KMS-11 (cell line): ENCODE measurements around the gene NLK.

Source experiments
- H2AFZ ChIP-seq: fragments of 200-600 bp; sonication (generic); 2 replicates; pipeline ENCODE4 v1.6.1; 2016; ENCODE audit warnings: antibody characterized with exemption, mixed run types, low read depth
- H3K27ac ChIP-seq: fragments of 200-600 bp; sonication (generic); 2 replicates; pipeline ENCODE4 v1.6.1; 2016; ENCODE audit warnings: mild to moderate bottlenecking, mixed run types
- H3K27me3 ChIP-seq: fragments of 200-600 bp; sonication (generic); 2 replicates; pipeline ENCODE4 v1.6.1; 2017; ENCODE audit warnings: mild to moderate bottlenecking, low read depth, mixed run types, moderate library complexity; ENCODE audit not compliant: insufficient read depth
- H3K36me3 ChIP-seq: fragments of 200-600 bp; sonication (generic); 2 replicates; pipeline ENCODE4 v1.6.1; 2017; ENCODE audit warnings: mild to moderate bottlenecking, mixed run types; ENCODE audit not compliant: insufficient read depth
- H3K4me1 ChIP-seq: fragments of 200-600 bp; sonication (generic); 2 replicates; pipeline ENCODE4 v1.6.1; 2016; ENCODE audit warnings: mild to moderate bottlenecking, low read depth, mixed run types; ENCODE audit not compliant: poor library complexity, severe bottlenecking
- H3K4me2 ChIP-seq: fragments of 200-600 bp; sonication (generic); 2 replicates; pipeline ENCODE4 v1.7.0; 2016; ENCODE audit warnings: mild to moderate bottlenecking, mixed run types
- H3K4me3 ChIP-seq: fragments of 200-600 bp; sonication (generic); IDR thresholded peaks from 2 replicates; pipeline ENCODE4 v1.6.1; 2017; ENCODE audit warnings: low read depth, low read length, mixed read lengths; ENCODE audit not compliant: insufficient read depth
- H3K79me2 ChIP-seq: fragments of 200-600 bp; sonication (generic); 2 replicates; pipeline ENCODE4 v1.6.1; 2016; ENCODE audit warnings: low read depth, mixed run types; ENCODE audit not compliant: insufficient read depth
- H3K9ac ChIP-seq: fragments of 200-600 bp; sonication (generic); 2 replicates; pipeline ENCODE4 v1.6.1; 2016; ENCODE audit warnings: mild to moderate bottlenecking, mixed run types
- H4K20me1 ChIP-seq: fragments of 200-600 bp; sonication (generic); 2 replicates; pipeline ENCODE4 v1.6.1; 2016; ENCODE audit warnings: mild to moderate bottlenecking, mixed run types; ENCODE audit not compliant: insufficient read depth
- TF ChIP-seq, protein P1 (sequence below): fragments of 200-600 bp; sonication (generic); conservative IDR thresholded peaks from 2 replicates; pipeline ENCODE4 v1.6.1; 2017; ENCODE audit warnings: low read depth, mild to moderate bottlenecking, antibody characterized with exemption, low read length, moderate library complexity, mixed read lengths

The NLK gene

DNA sequence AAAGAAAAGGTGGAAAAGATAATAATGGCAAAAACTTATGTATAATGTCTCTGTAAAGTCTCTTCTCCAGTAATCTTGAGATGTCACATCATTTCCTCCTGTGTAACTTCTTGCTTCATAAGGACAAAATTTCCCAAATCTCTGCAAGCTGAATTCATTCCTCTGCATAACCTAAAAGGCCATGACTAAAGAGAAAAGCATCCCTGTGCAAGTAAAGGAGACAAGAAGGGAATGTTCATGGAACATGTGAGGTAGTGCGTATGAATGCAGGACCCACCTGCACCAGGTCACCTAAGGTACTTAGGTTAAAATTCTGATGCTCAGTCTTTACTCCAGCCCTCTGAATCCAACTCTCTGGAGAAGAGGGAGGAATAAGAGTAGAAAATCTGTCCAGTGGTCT, 46.9 kb upstream of the NLK start:
- Histone ChIP-seq H3K4me2 (no peak overlapping the region), H3K36me3 (no peaks in the 10 kb centered on the region), H3K4me3 (no peak overlapping the region), H3K9ac (no peak overlapping the region), H3K27me3 (no peaks in the 10 kb centered on the region), H4K20me1 (no peaks in the 10 kb centered on the region), H3K79me2 (no peaks in the 10 kb centered on the region), H2AFZ (no peak overlapping the region), H3K27ac (no peak overlapping the region), H3K4me1 (no peaks in the 10 kb centered on the region)
- TF ChIP-seq, protein P1, sequence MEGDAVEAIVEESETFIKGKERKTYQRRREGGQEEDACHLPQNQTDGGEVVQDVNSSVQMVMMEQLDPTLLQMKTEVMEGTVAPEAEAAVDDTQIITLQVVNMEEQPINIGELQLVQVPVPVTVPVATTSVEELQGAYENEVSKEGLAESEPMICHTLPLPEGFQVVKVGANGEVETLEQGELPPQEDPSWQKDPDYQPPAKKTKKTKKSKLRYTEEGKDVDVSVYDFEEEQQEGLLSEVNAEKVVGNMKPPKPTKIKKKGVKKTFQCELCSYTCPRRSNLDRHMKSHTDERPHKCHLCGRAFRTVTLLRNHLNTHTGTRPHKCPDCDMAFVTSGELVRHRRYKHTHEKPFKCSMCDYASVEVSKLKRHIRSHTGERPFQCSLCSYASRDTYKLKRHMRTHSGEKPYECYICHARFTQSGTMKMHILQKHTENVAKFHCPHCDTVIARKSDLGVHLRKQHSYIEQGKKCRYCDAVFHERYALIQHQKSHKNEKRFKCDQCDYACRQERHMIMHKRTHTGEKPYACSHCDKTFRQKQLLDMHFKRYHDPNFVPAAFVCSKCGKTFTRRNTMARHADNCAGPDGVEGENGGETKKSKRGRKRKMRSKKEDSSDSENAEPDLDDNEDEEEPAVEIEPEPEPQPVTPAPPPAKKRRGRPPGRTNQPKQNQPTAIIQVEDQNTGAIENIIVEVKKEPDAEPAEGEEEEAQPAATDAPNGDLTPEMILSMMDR, result no peak

DNA sequence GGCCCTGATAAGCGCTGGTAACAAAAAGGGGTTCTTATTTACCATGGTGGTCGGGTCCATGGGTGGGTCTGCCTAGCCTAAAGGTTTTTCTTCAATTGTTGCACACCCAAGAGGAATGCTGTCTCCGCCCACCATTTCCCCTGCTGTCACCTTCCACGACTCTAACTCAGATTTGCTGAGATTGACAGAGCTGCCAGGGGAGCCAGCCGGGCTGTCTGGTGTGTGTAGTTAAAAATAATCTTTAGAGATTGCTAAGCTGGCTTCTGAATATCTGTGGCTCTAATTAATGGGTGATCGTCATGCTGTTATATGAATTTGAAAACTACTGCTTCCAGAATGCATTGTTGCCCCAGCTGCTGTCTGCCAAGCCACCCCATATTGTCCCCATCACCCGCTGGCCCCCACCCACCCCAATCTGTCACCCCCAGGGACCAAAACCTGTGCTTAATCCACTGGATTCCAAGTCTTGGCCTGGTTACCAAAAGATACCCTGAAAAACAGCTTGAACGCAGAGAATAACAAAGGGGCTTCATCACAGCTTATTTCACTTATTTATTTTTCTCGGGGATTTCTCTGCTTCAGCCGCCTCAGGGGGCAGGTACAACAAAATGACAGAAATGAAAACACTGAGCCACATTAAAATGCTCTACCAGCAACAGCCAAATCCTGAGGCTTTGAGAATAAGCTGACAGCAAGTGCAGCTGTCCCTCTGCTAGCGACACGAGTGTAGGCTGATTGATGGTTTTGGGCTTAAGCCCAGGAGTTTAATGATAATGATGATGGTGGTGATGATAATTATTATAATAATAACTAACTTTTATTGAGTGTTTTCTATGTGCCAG, 46.1 kb upstream of the NLK start:
- TF ChIP-seq, protein P1, result no peak
- H3K79me2 ChIP-seq, result no peaks in the 10 kb centered on the region
- no peaks in the 10 kb centered on the region for H3K27me3 ChIP-seq
- H3K4me3 ChIP-seq, result no peak overlapping the region
- H3K27ac ChIP-seq, result no peak overlapping the region
- no peaks in the 10 kb centered on the region for H4K20me1 ChIP-seq
- no peak overlapping the region for H3K4me2 ChIP-seq
- H3K36me3 ChIP-seq, result no peaks in the 10 kb centered on the region
- no peaks in the 10 kb centered on the region for H3K4me1 ChIP-seq
- H3K9ac ChIP-seq, result no peak overlapping the region
- no peak overlapping the region for H2AFZ ChIP-seq

DNA sequence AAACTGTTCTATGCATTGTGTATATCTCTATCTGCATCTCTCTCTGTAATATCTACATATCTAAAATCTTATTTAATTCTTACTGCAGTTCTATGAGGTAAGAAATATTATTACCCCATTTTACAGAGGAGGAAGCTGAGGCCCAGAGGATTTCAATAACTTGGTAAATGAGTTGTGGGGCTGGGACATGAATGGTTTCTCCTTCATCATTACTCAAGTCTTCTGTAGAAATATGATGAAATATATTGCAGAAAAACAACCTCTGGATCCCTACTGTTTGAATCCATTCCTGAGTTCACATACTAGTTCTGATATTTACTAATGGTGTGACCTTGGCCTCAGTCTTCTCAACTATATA, 45.5 kb upstream of the NLK start:
- Histone ChIP-seq H3K27ac (no peak overlapping the region), H3K4me1 (no peaks in the 10 kb centered on the region), H3K9ac (no peak overlapping the region), H2AFZ (no peak overlapping the region), H3K27me3 (no peaks in the 10 kb centered on the region), H3K79me2 (no peaks in the 10 kb centered on the region), H4K20me1 (no peaks in the 10 kb centered on the region), H3K4me2 (no peak overlapping the region), H3K4me3 (no peak overlapping the region), H3K36me3 (no peaks in the 10 kb centered on the region)
- TF ChIP-seq, protein P1, result no peak

DNA sequence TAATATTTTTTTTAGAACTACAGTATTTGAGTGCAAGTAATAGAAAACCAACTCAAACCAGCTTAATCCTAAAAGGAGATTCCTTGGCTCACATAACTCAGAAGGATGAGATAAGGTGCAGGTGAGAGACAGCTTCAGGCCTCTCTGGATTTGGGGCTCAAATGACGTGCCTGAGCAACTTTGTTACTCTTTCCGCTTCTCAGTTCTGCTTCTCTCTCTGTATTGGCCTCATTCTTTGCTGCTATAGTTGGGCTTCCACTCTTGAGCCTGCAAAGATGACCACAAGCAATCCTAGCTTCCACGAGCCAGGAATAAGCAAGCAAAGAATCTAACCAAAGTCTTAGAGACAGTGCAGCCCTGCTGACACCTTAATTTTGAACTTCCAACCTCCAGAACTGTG, 45.0 kb upstream of the NLK start:
- Histone ChIP-seq H4K20me1 (no peaks in the 10 kb centered on the region), H3K4me2 (no peak overlapping the region), H3K4me1 (no peaks in the 10 kb centered on the region), H3K27ac (no peak overlapping the region), H3K79me2 (no peaks in the 10 kb centered on the region), H3K27me3 (no peaks in the 10 kb centered on the region), H3K36me3 (no peaks in the 10 kb centered on the region), H3K9ac (no peak overlapping the region), H2AFZ (no peak overlapping the region), H3K4me3 (no peak overlapping the region)
- TF ChIP-seq, protein P1, result no peak
